Stimulated activated CD8-positive, alpha-beta memory T cell treated with anti-CD3 and anti-CD28 coated beads, Interleukin-7, amount 100 ng/mL, for 4 hours (primary cell): ENCODE results near the gene ESF1.
"Not testable (repeated sequence)": the region's sequence is repeated elsewhere in the genome, so short reads cannot be mapped to it uniquely, and the experiment has no call there.

ENCODE experiments used
- DNase-seq, 2 donors: peaks; one replicate each; pipeline ENCODE4 v3.0.0-alpha.2; 2020; ENCODE audit warnings: low read depth in 2 of 2

ESF1 gene

DNA sequence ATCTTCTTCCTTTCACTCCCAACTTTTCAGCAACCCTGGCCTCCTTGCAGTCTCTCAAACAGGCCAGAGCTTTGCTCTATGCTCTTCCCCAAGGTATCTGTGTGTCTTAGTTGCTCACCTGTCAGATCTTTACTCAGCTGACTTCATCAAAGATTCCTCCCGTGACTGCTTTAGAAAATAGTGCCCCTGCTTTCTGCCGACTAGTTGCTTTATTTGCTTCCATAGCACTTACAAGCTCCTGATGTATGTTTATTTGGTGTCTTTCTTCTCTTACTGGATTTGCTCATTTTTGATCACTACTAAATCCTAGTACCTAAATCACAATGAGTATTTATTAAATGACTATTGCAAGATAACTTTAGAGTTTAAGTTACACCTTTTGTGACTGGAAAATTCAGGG lies 6.0 kb upstream of the ESF1 start:
- no peak for DNase-seq

DNA sequence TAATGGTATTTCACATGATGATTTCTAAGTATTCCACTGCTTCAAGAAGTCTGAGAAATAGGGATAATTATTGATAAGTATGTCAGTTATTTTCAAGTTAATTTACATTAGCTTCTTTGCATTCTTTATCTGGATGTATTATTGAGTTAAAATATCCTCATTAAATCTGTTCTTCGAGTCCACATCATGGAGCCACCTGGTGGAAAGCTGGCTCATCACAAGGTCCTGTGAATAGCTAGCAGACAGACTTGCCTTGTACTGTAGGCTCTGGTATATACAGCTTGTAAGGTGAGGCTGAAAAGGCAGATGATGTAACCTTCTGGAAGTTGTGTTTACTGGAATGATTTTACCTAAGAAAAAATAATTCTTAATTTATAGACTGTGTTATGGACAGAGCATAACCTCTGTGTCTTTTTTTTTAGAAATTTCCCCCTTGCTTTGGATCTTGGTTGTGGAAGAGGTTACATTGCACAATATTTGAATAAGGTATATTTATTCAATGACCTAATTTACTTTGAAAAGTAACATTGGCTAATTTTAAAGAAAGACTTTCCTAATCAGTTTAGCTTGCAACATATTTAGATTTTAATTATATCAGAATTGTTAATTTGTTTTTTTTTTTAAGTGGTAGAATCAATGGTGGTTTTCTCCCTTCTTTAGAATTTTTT lies 3.6 kb upstream of the ESF1 start:
- DNase-seq = peak in 1 of 2 donors; percentile 11

DNA sequence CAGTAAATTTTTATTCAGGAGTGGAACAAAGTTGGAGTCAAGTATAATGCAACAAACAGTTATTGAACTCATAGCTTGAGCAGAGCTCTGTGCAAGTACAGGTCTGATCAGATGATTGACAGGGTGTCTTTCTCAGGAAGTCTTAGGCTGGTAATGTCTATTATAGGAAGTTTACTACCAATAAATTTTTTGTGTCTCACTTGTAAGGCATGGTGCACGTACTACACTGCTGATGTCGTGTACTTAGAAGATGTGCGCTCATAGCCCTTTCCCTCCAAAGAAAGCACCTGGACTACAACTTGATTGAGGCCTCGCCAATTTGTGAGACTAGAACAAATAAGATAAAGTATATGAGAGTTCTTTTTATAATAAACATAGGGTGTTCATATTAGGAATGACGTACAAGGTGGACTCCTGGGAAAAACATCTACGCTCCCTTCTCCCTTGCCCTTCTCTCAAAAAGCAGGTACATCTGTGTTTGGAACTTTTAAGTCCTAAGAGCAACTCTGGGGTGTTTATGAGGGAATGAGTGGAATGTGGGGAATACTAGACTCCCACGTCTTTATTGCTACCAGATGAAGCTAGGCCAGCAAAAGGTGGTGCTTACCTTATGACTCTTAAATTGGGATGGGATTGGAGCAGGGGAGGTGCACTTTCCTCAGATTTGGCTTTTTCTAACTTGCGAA lies 1.6 kb upstream of the ESF1 start:
- no peak for DNase-seq

DNA sequence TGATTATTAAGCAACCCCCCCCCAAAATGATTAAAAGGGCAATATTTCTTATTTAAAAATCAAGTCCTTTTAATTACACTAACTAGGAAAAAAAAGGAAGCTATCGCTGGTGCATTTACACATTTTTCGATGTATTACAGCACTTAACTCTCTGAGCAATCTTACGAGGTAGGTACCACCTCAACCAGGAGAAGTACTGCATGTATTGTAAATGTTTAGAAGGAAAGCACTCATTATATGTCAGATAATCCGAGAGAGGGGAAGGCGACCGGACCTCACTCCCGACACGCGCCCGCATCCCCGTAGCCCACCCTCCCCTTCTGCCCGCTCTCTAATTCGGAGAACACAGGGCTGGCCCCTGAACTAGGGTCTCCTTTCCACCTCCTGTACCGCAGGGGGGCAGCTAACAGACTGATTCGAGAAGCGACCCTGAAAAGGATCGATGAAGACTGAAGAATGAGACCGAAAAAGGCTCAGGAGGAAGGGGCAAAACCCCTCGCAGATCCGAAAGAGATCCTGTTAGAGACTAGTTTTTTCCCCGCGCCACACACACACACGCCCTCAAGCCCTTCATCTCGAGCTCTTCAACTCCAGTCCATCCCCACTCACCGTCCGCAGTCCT lies 337 bp downstream of the ESF1 start:
- DNase-seq = no peak

DNA sequence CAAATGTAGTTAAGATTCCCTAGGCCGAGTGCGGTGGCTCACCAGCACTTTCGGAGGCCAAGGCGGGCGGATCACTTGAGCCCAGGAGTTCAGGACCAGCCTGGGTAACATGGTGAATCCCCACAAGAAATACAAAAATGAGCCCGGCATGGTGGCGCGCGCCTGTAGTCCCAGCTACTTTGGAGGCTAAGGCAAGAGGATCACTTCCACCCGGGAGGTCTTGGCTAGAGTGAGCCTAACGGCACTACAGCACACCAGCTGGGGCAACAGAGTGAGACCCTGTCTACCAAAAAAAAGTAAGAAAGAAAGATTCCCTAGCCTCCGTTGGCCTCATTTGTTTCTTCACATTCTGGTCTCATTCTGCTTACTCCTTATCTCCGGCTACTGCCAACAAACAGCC lies 1.2 kb downstream of the ESF1 start:
- DNase-seq = no peak

DNA sequence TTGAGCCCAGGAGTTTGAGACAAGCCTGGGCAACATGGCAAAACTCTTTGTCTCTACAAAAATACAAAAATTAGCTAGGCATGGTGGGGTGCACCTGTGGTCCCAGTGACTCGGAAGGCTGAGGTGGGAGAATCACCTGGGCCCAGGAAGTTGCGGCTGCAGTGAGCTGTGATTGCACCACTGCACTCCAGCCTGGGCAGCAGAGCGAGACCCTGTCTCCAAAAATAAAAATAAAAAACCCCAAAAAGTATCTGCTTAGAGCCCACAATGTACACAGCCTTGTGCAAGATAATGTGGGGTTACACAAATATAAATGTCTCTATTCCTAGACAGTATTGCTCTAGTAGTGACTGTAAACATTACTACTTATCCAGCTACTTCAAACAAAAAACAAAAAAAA lies 5.9 kb downstream of the ESF1 start:
- DNase-seq = no peak

DNA sequence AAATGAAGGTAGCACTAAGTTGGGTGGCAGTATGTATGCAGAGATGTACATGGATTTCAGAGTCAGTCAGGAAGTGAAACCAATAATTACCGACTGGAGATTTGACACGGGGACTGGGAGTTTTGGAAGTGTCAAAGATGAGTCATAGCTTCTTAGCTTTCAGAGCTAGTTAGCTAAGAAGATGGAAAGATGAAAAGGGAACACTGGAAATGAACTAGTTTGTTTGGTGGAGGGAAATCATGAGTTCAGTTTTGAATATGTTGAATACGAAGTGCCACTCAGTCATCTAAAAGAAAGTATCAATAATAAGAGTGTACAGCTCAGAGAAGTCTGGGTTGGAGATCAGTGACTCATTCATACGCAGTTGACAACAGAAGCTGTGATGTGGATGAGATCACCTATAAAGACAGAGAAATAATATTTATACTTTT lies 7.5 kb downstream of the ESF1 start:
- no peak for DNase-seq

DNA sequence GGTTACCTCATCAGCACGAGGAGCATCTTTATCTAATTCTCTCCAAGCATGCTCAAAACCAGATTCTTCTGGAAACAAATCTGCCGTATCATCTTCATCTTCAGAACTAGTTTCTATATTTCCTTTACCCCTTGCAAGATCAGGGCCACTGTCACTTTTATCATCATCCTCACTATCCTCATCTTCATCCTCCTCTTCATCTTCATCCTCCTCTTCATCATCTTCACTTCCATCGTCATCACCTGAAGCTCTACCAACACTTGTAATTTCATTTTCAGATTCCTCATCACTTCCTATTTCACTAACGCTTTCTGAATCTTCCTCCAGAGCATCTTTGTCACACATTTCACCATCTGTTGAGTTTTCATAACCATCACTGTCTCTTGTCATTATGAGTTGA lies 8.9 kb downstream of the ESF1 start:
- no peak for DNase-seq

DNA sequence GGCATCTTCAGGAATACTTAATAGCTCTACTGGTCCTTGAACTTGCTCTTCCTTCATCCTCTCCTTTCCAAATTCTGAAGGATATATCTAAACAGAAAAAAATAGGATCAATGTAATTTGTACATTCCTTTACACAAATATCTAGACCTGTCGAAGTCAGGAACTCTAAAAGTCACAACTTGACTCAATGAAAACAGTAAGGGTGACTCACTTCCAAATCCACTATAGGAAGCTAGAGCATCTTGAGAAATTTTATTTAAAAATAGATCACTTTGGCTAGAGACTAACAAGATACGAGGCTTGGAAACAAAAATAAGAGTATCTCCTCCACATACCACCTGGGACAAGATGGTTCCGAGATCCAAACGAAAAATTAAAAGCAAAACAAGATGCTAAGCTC lies 12.2 kb downstream of the ESF1 start:
- no peak for DNase-seq

DNA sequence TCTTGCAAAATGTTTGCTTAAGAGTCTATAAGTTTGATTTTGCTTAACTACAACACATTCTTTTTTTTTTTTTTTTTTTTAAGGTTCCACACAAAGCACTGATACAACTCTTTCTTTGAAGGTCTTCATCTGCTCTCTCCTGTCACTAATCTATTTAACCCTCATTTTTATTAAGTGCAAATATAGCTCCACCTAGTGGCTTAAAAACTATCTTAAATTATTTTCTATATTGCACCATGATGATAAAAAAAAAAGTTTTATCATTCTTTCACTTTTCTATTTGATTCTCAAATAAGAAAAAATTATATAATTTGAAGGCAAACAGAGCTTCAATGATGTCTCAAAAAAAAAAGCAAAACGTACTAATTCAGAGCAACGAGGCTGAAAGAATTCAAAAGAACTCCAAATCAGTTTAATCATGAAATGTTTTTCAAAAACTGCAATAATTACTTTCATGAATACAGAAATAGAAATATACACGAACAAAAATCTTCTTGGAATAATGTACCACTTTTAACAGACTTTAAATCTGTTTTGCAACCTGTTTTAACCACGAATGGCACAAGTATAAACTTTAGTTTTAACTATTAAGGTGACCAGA lies 12.8 kb downstream of the ESF1 start:
- no peak for DNase-seq

DNA sequence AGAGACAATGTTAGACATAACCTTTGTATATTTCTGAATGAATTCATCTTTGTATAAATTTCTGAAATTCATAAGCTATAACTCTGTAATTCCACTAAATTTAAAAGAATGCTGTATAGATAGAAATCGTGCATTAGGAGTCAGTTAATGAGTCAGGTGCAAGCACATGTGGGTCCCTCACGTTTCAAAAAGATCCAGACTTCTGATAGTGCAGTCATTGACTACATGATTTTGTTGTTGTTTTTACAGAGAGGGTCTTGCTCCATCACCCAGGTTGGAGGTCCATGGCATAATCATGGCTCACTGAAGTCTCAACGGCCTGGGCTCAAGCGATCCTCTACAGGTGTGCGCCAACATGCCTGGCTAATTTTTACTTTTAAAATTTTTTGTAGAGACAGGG lies 14.6 kb downstream of the ESF1 start:
- no peak for DNase-seq

DNA sequence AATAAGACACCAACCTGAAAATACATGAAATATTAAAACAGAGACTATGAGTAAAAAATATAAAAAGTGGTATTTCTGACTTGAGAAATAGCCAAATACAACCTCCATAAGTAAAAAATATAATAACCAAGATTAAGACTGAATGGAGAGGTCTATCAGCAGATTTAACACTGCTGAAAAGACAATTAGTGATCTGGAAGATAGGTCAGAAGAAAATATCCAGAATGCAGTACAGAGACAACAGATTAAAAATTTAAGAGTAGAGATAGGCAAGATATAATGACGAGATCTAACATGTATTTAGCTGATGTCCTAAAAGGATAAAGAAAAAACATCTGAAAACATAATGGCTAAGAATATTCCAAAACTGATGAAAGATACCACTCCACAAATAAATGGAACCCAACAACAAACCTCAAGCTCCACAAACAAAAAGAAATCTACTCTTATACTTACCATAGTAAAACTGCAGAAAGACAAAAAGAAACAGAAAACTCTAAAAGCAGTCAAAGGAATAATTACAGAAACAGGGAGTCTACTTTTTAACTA lies 18.8 kb downstream of the ESF1 start:
- DNase-seq = no peak

DNA sequence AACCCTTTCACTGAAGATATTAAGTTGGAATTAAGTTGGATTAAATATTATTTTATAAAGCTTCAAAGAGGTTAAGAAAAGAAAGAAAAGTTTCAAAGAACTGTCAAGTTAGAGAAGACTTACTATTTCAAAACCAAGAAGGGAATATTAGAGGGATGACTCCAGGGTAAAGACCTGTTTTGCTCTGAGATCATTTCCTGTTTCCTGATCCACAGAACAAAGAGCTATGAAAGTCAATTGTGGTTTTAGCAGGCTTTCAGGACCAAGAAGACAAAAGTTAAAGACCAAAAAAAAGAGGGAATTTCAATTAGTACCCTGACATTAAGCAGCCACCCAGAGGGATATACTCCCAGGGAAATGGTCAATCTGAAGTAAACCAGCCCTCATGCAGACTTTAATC lies 19.4 kb downstream of the ESF1 start:
- no peak for DNase-seq

DNA sequence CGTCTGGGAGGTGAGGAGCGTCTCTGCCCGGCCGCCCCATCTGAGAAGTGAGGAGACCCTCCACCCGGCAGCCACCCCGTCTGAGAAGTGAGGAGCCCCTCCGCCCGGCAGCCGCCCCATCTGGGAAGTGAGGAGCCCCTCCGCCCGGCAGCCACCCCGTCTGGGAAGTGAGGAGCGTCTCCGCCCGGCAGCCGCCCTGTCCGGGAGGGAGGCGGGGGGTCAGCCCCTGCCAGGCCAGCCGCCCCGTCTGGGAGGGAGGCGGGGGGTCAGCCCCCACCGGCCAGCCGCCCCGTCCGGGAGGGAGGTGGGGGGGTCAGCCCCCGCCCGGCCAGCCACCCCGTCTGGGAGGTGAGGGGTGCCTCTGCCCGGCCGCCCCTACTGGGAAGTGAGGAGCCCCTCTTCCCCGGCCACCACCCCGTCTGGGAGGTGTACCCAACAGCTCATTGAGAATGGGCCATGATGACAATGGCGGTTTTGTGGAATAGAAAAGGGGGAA lies 24.2 kb downstream of the ESF1 start:
- not testable (repeated sequence) for DNase-seq

DNA sequence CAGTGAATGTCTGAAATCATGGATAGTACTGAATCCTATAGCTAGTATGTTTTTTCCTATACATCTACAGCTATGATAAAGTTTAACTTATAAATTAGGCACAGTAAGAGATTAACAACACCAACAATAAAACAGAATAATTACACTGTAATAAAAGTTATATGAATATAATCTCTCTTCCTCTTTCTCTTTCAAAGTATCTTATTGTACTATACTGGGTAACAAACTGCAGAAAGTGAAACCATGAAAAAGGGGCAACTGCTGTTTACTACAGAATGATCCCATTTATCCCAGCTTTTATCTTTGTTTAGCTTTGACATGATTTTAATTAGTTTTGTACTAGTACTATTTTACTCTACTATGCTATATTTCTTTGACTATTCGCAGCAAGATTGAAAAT lies 25.8 kb downstream of the ESF1 start:
- DNase-seq = no peak

DNA sequence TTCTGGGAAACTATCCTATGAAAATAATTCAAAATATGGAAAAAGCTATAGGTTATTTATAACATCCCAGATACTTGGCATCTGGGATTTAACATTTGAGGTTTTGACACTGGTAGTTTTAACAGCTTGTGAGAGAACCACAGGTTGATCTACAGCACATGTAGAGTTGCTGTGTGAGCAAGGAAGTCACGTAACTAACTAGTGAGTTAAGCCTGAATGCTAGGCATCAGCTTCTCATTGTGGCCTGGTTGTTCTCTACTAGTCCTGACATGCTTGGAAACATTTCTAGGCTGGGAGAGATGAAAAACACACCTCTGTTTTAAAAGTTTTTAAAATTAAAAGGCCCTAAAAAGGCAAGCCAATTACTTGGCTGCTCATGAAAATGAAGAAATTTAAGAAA lies 28.2 kb downstream of the ESF1 start:
- DNase-seq = no peak

DNA sequence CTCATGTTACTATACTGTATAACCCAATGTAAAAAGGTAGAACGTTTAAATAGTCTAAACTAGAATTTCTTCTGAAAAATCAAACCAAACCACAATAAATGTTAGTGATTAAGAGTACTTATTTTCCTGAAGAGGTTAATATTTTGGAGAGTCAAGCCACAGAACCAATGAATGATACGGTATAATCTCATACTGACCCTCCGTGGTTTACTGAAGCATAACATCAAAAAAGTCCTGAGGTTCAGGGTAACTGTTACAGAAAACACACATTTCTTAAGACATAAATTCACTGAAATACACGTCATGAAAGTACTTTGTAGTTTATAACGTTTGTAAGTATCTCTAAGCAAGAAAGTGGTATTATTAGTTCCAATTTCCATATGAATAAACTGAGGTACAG lies 28.9 kb downstream of the ESF1 start:
- DNase-seq = no peak

DNA sequence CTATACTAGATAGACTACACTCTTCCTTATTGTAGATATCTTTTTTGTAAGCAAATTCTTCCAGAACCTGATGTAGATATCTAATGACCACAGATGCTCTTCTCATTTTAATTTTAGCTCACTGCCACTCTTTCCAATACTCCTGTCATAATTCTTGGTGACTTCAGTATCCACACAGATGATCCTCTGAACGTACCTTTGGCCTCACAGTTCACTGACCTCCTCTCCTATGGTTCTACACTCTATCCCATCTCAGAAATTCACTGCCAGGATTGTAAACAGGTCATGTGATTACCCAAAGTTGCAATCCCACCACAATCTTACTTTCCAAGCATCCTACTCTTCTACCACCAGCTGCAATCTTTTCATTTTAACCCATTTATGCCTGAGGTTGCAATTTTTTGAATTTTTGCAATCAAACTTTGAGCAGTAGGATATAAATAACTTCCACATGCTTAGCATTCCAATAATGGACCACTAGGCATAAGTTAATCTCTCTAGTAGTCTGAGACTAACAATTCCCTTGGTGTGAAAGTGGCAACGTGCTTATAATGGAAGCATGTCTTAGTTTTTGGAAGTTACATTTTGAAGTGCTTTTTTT lies 31.2 kb downstream of the ESF1 start:
- DNase-seq = no peak

DNA sequence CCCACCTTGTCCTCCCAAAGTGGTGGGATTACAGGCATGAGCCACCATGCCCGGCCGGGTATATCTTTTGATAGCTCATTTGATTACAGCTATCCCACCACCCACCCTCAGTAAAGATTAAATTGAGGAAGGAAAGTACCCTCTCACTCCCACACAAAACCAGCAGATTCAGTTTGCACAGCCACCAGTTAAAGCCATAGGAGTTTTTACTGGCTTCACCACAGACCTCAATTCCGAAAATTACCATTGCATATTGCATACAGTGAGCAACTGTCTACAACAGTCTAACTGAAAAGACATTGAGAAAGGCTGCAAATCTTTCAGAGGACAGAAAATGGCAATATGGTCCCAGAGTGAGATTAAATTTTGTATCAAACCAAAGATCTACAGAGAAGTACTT lies 34.9 kb downstream of the ESF1 start:
- DNase-seq = no peak

DNA sequence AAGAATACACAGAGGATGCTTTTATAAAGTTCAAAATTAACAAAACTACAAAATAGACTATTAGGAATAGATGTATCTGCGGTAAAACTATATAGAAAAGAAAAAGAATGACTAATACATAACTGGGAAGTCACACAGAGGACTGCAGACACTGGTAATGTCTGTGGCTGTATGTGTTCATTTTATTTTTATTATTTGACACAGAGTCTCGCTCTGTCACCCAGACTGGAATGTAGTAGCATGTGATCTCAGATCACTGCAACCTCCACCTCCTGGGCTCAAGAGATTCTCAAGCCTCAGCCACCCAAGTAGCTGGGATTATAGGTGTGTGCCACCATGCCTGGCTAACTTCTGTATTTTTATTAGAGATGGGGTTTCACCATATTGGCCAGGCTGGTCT lies 38.9 kb downstream of the ESF1 start:
- no peak for DNase-seq

DNA sequence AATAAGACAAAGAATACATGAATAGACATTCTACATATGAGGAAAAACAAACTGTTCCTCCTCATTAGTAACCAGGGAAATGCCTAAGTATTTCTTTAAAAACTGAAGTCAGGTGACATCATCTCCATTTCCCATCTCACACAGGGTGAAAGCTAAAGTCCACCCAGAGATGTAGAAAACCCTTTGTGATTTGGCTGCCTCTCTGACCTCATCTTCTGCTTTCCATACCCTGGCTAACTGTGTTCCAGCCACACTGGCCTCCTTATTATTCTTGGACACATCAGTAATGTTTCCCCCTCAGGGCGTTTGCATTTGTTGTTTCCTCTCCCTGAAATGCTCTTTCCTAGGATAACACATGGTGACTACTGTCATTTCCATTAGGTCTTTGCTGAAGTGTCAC lies 40.4 kb downstream of the ESF1 start:
- DNase-seq = no peak

DNA sequence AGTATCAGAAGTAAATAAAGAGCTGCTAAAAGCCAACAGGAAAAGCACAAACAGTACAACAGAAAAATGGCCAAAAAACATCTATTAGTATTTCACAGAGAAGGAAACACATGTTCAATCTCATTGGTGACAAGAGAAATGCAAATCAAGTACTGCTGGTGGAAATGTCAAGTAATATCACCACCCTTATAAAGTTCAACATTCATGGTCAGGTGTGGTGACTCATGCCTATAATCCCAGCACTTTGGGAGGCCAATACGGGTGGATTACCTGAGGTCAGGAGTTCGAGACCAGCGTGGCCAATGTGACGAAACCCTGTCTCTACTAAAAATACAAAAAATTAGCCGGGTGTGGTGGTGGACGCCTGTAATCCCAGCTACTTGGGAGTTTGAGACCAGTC lies 42.8 kb downstream of the ESF1 start:
- DNase-seq = no peak
